DND-41 (cell line): ENCODE data around the gene NOSIP.

Source experiments
- CTCF ChIP-seq: IDR thresholded peaks from 2 replicates; pipeline ENCODE4 v1.5.1; 2012; ENCODE audit warnings: borderline replicate concordance, low read length, moderate library complexity, mild to moderate bottlenecking; ENCODE audit not compliant: poor library complexity, severe bottlenecking; ENCODE audit errors: extremely low read depth
- EZH2 ChIP-seq: IDR thresholded peaks from 3 replicates; pipeline ENCODE4 v1.6.1; 2012; ENCODE audit warnings: borderline replicate concordance, low read depth, mild to moderate bottlenecking, moderate library complexity, low read length, inconsistent platforms; ENCODE audit not compliant: severe bottlenecking

GRCh38 chr19:49564616-49565045 is 15.7 kb downstream of the NOSIP start:
- TF ChIP-seq CTCF (no peak), EZH2 (no peak)
